ENCODE measurements around the gene P2RY2.

P2RY2 gene

GRCh38 chr11:73176874-73177155, 41.3 kb upstream of the P2RY2 start:
- Histone ChIP-seq H3K27ac (ENCODE audit: low read depth, low read length) (no peak overlapping the region), H3K4me1 (ENCODE audit: control insufficient read depth, low read length) (peaks cover 56% of the 10 kb centered on the region), H3K4me2 (ENCODE audit: low read length) (peak overlapping the region; percentile 33), H3F3A (ENCODE audit: control insufficient read depth, insufficient read depth) (0 out of 2 replicates have a peak, but pooled peaks cover 3% of the 10 kb centered on the region), H4K20me1 (ENCODE audit: control insufficient read depth, insufficient read depth, low read depth, low read length) (no peaks in the 10 kb centered on the region), H3K9me2 (replicated peaks; ENCODE audit: control insufficient read depth, low read length) (no peaks in the 10 kb centered on the region), H3K4me3 (ENCODE audit: low read length) (0 out of 2 replicates have a peak overlapping the region, but pooled peaks have one; percentile 27), H3K27me3 (ENCODE audit: control insufficient read depth, low read length) (no peaks in the 10 kb centered on the region), H3K36me3 (ENCODE audit: control insufficient read depth, low read length) (no peaks in the 10 kb centered on the region), H3K79me2 (ENCODE audit: control insufficient read depth, low read length) (0 out of 2 replicates have a peak, but pooled peaks cover 5% of the 10 kb centered on the region), H3K9me3 (ENCODE audit: control insufficient read depth, insufficient read depth, low read length) (no peaks in the 10 kb centered on the region)
- TF ChIP-seq, protein P1, sequence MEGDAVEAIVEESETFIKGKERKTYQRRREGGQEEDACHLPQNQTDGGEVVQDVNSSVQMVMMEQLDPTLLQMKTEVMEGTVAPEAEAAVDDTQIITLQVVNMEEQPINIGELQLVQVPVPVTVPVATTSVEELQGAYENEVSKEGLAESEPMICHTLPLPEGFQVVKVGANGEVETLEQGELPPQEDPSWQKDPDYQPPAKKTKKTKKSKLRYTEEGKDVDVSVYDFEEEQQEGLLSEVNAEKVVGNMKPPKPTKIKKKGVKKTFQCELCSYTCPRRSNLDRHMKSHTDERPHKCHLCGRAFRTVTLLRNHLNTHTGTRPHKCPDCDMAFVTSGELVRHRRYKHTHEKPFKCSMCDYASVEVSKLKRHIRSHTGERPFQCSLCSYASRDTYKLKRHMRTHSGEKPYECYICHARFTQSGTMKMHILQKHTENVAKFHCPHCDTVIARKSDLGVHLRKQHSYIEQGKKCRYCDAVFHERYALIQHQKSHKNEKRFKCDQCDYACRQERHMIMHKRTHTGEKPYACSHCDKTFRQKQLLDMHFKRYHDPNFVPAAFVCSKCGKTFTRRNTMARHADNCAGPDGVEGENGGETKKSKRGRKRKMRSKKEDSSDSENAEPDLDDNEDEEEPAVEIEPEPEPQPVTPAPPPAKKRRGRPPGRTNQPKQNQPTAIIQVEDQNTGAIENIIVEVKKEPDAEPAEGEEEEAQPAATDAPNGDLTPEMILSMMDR (IDR thresholded peaks at IDR 0.05; ENCODE audit: low read depth, low read length, poor library complexity, severe bottlenecking) = no peak
- no peak for TF ChIP-seq EZH2phosphoT487 (IDR thresholded peaks at IDR 0.05; ENCODE audit: borderline replicate concordance, low read length)

- Histone ChIP-seq H3K4me2 (ENCODE audit: low read length) (peak overlapping the region; percentile 33), H3K9me2 (replicated peaks; ENCODE audit: control insufficient read depth, low read length) (no peaks in the 10 kb centered on the region), H3K36me3 (ENCODE audit: control insufficient read depth, low read length) (no peaks in the 10 kb centered on the region), H3K4me3 (ENCODE audit: low read length) (no peak overlapping the region), H3K4me1 (ENCODE audit: control insufficient read depth, low read length) (peaks cover 53% of the 10 kb centered on the region), H3K9me3 (ENCODE audit: control insufficient read depth, insufficient read depth, low read length) (no peaks in the 10 kb centered on the region), H3K27me3 (ENCODE audit: control insufficient read depth, low read length) (no peaks in the 10 kb centered on the region), H4K20me1 (ENCODE audit: control insufficient read depth, insufficient read depth, low read depth, low read length) (no peaks in the 10 kb centered on the region), H3K27ac (ENCODE audit: low read depth, low read length) (peak overlapping the region; percentile 23), H3F3A (ENCODE audit: control insufficient read depth, insufficient read depth) (0 out of 2 replicates have a peak, but pooled peaks cover 6% of the 10 kb centered on the region), H3K79me2 (ENCODE audit: control insufficient read depth, low read length) (0 out of 2 replicates have a peak, but pooled peaks cover 5% of the 10 kb centered on the region)
- TF ChIP-seq, protein P1 (IDR thresholded peaks at IDR 0.05; ENCODE audit: low read depth, low read length, poor library complexity, severe bottlenecking) = no peak
- no peak for TF ChIP-seq EZH2phosphoT487 (IDR thresholded peaks at IDR 0.05; ENCODE audit: borderline replicate concordance, low read length)
Measured at GRCh38 chr11:73177380-73177777, 40.7 kb upstream of the P2RY2 start.

DNA sequence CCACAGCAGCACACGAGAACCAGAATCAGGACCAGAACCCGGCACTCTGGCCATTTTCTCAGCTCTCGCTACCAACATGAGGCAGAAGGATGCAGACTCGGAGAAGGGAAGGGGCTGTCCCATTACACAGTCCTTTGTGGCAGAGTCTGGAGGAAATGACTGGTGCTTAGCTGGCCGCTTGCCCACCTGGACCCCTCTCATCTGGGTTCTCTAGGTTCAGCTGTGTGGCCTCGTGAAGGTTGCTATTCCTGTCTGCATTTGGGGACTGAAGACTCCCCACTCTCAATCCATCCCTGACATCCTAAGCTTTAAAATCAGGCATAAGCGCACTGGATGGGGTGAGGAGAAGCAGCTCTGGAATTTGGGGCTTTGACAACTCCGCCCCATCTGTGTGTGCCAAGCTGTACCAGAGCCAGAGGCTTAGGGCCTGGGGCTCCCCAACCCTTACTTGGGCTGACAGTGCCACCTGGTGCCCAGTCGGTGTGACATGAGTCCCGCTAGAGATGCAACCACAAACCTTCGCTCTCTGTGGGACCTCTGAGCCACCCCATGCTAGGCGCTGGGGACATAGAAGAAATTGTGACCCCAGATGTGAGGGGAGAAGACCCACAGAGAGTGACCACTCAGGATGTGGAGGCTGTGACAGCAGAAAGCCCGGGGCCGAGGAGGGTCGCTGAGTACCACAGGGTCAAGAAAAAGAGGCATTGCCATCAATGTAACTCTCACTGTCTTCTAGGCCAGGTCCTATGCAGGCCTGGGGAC, 40.1 kb upstream of the P2RY2 start:
- Histone ChIP-seq H3K36me3 (ENCODE audit: control insufficient read depth, low read length) (no peaks in the 10 kb centered on the region), H3K9me3 (ENCODE audit: control insufficient read depth, insufficient read depth, low read length) (no peaks in the 10 kb centered on the region), H3K27me3 (ENCODE audit: control insufficient read depth, low read length) (no peaks in the 10 kb centered on the region), H3K4me2 (ENCODE audit: low read length) (peak overlapping the region; percentile 33), H3K79me2 (ENCODE audit: control insufficient read depth, low read length) (0 out of 2 replicates have a peak, but pooled peaks cover 5% of the 10 kb centered on the region), H3K27ac (ENCODE audit: low read depth, low read length) (peak overlapping the region; percentile 23), H3F3A (ENCODE audit: control insufficient read depth, insufficient read depth) (0 out of 2 replicates have a peak, but pooled peaks cover 6% of the 10 kb centered on the region), H4K20me1 (ENCODE audit: control insufficient read depth, insufficient read depth, low read depth, low read length) (no peaks in the 10 kb centered on the region), H3K4me1 (ENCODE audit: control insufficient read depth, low read length) (peaks cover 47% of the 10 kb centered on the region), H3K4me3 (ENCODE audit: low read length) (no peak overlapping the region), H3K9me2 (replicated peaks; ENCODE audit: control insufficient read depth, low read length) (no peaks in the 10 kb centered on the region)
- no peak for TF ChIP-seq EZH2phosphoT487 (IDR thresholded peaks at IDR 0.05; ENCODE audit: borderline replicate concordance, low read length)
- TF ChIP-seq, protein P1 (IDR thresholded peaks at IDR 0.05; ENCODE audit: low read depth, low read length, poor library complexity, severe bottlenecking) = peak; percentile 96

Data from DOHH2 (cell line).